HG02623 (cell line): Measurements from ENCODE around the gene THBS2.
"Not testable (repeated sequence)": the region's sequence is repeated elsewhere in the genome, so short reads cannot be mapped to it uniquely, and the experiment has no call there.

Source experiments
- ATAC-seq: cut with Tn5 transposase; IDR thresholded peaks from one replicate; pipeline ENCODE4 v1.9.1; 2021; ENCODE audit warnings: moderate library complexity; ENCODE audit not compliant: unreplicated experiment

Gene THBS2

GRCh38 chr6:169212897-169213813 is 40.5 kb downstream of the THBS2 start:
- ATAC-seq = peak; percentile 99

GRCh38 chr6:169212436-169212835 is 41.2 kb downstream of the THBS2 start:
- no peak for ATAC-seq

GRCh38 chr6:169211881-169212280 is 41.8 kb downstream of the THBS2 start:
- no peak for ATAC-seq

GRCh38 chr6:169210611-169211010 is 43.0 kb downstream of the THBS2 start:
- ATAC-seq = no peak

- ATAC-seq = no peak
Observed at GRCh38 chr6:169208011-169208410, 45.6 kb downstream of the THBS2 start.

- no peak for ATAC-seq
Observed at GRCh38 chr6:169207482-169207881, 46.2 kb downstream of the THBS2 start.

- no peak for ATAC-seq
Observed at GRCh38 chr6:169205176-169206160, 48.2 kb downstream of the THBS2 start.

GRCh38 chr6:169204167-169204566 is 49.5 kb downstream of the THBS2 start:
- no peak for ATAC-seq

- no peak for ATAC-seq
Observed at GRCh38 chr6:169201985-169202384, 51.7 kb downstream of the THBS2 start.

- ATAC-seq = no peak
Observed at GRCh38 chr6:169200893-169201514, 52.6 kb downstream of the THBS2 start.

GRCh38 chr6:169199625-169200335 is 53.9 kb downstream of the THBS2 start:
- no peak for ATAC-seq

- ATAC-seq = no peak
Observed at GRCh38 chr6:169198885-169199284, 54.8 kb downstream of the THBS2 start.

GRCh38 chr6:169197929-169198328 is 55.7 kb downstream of the THBS2 start:
- not testable (repeated sequence) for ATAC-seq

- ATAC-seq = not testable (repeated sequence)
Observed at GRCh38 chr6:169196279-169196678, 57.4 kb downstream of the THBS2 start.

GRCh38 chr6:169194737-169195136 is 58.9 kb downstream of the THBS2 start:
- ATAC-seq = no peak

GRCh38 chr6:169190970-169191369 is 62.7 kb downstream of the THBS2 start:
- ATAC-seq = no peak

- ATAC-seq = no peak
Observed at GRCh38 chr6:169190144-169190584, 63.5 kb downstream of the THBS2 start.

- no peak for ATAC-seq
Observed at GRCh38 chr6:169189686-169190085, 64.0 kb downstream of the THBS2 start.

GRCh38 chr6:169189182-169189581 is 64.5 kb downstream of the THBS2 start:
- no peak for ATAC-seq

- ATAC-seq = no peak
Observed at GRCh38 chr6:169188475-169188874, 65.2 kb downstream of the THBS2 start.
